Measurements from ENCODE around the gene DAPP1.

The DAPP1 gene

DNA sequence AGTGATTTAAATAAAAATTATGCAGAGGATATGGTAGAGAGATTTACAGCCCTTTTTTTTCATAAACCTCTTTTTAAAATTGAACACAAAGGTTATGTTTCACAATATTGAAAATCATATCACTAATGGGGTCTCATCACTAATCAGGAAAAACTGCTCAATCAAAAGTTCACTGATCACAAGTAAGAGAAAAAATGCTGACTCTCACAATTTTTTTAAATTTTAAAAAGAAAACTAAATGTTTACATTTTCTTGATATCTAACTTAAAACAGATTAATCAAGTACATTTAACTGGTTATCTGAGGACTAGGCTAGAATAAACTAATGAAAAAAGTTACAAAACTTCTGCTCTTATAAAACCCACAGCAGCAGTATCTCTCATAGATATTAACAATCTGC is 69.1 kb downstream of the DAPP1 start:
- Histone ChIP-seq H3K27me3 (ENCODE audit: insufficient read depth, low read length, poor library complexity) (no peaks in the 10 kb centered on the region), H3K9ac (ENCODE audit: low read length) (no peak overlapping the region), H4K8ac (ENCODE audit: low read depth, low read length) (no peak overlapping the region), H3K4me2 (ENCODE audit: low read length) (no peak overlapping the region), H3K23ac (ENCODE audit: low read length) (no peak overlapping the region), H3K4ac (ENCODE audit: low read depth, low read length) (no peak overlapping the region), H3K4me1 (ENCODE audit: control insufficient read depth, low read depth, low read length) (no peaks in the 10 kb centered on the region), H2AK5ac (ENCODE audit: low read length) (no peak overlapping the region), H3K27ac (ENCODE audit: low read depth, low read length) (no peak overlapping the region), H3K79me1 (ENCODE audit: low read length) (no peaks in the 10 kb centered on the region), H3K79me2 (ENCODE audit: control insufficient read depth, insufficient read depth, low read length) (no peaks in the 10 kb centered on the region), H3K18ac (ENCODE audit: low read length) (no peak overlapping the region), H3K56ac (ENCODE audit: low read length) (no peak overlapping the region), H2BK5ac (ENCODE audit: low read length) (no peak overlapping the region), H3K4me3 (ENCODE audit: low read length) (no peak overlapping the region), H4K5ac (ENCODE audit: low read length) (no peak overlapping the region), H3K36me3 (ENCODE audit: control insufficient read depth, insufficient read depth, low read length) (no peaks in the 10 kb centered on the region), H2BK120ac (ENCODE audit: low read depth, low read length) (no peak overlapping the region), H2BK15ac (replicated peaks; ENCODE audit: low read depth) (no peak overlapping the region)
- DNase-seq = no peak

DNA sequence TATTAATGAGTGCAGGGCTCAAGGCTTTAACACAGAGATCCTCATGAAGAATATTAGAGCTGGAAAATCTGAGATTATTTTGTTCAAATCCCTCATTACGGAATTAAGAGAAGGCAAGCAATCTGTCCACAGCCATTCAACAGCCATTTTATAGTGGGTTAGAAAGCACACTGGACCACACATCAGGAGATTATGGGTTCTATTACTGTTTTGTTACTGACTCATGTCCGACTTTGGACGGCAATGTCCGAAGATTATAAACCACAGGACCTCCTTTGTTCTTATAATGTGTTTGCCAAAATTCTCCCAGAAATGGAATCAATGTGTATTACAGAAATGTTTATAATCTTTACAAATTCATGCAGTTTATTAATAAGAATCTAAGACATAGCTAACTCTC is 69.5 kb downstream of the DAPP1 start:
- no peak for DNase-seq
- H3K56ac ChIP-seq (ENCODE audit: low read length) = no peak overlapping the region
- no peak overlapping the region for H3K23ac ChIP-seq (ENCODE audit: low read length)
- H3K4me1 ChIP-seq (ENCODE audit: control insufficient read depth, low read depth, low read length) = no peaks in the 10 kb centered on the region
- no CpG with 5 or more reads among the region's 4 CpGs for WGBS (ENCODE audit: extremely low coverage, insufficient coverage, low lambda C conversion rate)
- H3K18ac ChIP-seq (ENCODE audit: low read length) = no peak overlapping the region
- no peak overlapping the region for H4K8ac ChIP-seq (ENCODE audit: low read depth, low read length)
- H2BK15ac ChIP-seq (replicated peaks; ENCODE audit: low read depth) = no peak overlapping the region
- no peaks in the 10 kb centered on the region for H3K27me3 ChIP-seq (ENCODE audit: insufficient read depth, low read length, poor library complexity)
- H3K4me3 ChIP-seq (ENCODE audit: low read length) = no peak overlapping the region
- no peak overlapping the region for H3K9ac ChIP-seq (ENCODE audit: low read length)
- H3K4me2 ChIP-seq (ENCODE audit: low read length) = no peak overlapping the region
- no peak overlapping the region for H2BK5ac ChIP-seq (ENCODE audit: low read length)
- H3K79me1 ChIP-seq (ENCODE audit: low read length) = no peaks in the 10 kb centered on the region
- H4K5ac ChIP-seq (ENCODE audit: low read length) = no peak overlapping the region
- no peak overlapping the region for H3K27ac ChIP-seq (ENCODE audit: low read depth, low read length)
- no peaks in the 10 kb centered on the region for H3K79me2 ChIP-seq (ENCODE audit: control insufficient read depth, insufficient read depth, low read length)
- no peak overlapping the region for H2AK5ac ChIP-seq (ENCODE audit: low read length)
- H2BK120ac ChIP-seq (ENCODE audit: low read depth, low read length) = no peak overlapping the region
- no peak overlapping the region for H3K4ac ChIP-seq (ENCODE audit: low read depth, low read length)
- no peaks in the 10 kb centered on the region for H3K36me3 ChIP-seq (ENCODE audit: control insufficient read depth, insufficient read depth, low read length)

DNA sequence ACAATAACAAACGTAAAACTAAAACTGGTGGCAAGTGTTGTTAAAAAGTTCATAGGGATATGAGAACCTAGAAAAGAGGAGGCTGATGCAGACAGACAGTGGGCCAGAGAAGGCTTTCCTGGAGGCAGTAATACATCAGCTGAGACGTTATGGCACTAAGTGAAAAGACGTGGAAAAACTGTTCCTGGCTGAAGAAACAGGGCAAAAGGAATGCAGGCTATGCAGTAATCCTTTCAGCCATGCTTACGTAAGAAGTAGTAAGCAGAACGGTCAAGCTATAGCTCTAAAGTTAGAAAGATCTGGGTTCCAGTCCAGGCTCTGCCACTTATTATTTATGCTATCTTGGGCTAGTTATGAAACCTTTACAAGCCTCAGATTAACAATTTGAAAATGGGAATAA is 71.2 kb downstream of the DAPP1 start:
- Histone ChIP-seq H3K4me1 (ENCODE audit: control insufficient read depth, low read depth, low read length) (no peaks in the 10 kb centered on the region), H3K4me3 (ENCODE audit: low read length) (no peak overlapping the region), H2AK5ac (ENCODE audit: low read length) (no peak overlapping the region), H3K18ac (ENCODE audit: low read length) (no peak overlapping the region), H3K23ac (ENCODE audit: low read length) (no peak overlapping the region), H2BK120ac (ENCODE audit: low read depth, low read length) (no peak overlapping the region), H4K8ac (ENCODE audit: low read depth, low read length) (no peak overlapping the region), H2BK15ac (replicated peaks; ENCODE audit: low read depth) (no peak overlapping the region), H3K27ac (ENCODE audit: low read depth, low read length) (no peak overlapping the region), H3K79me2 (ENCODE audit: control insufficient read depth, insufficient read depth, low read length) (no peaks in the 10 kb centered on the region), H3K4ac (ENCODE audit: low read depth, low read length) (no peak overlapping the region), H3K79me1 (ENCODE audit: low read length) (no peaks in the 10 kb centered on the region), H2BK5ac (ENCODE audit: low read length) (no peak overlapping the region), H3K36me3 (ENCODE audit: control insufficient read depth, insufficient read depth, low read length) (no peaks in the 10 kb centered on the region), H4K5ac (ENCODE audit: low read length) (no peak overlapping the region), H3K4me2 (ENCODE audit: low read length) (no peak overlapping the region), H3K27me3 (ENCODE audit: insufficient read depth, low read length, poor library complexity) (no peaks in the 10 kb centered on the region), H3K56ac (ENCODE audit: low read length) (no peak overlapping the region), H3K9ac (ENCODE audit: low read length) (no peak overlapping the region)
- DNase-seq = peak; percentile 22
- WGBS (ENCODE audit: extremely low coverage, insufficient coverage, low lambda C conversion rate) = no CpG with 5 or more reads among the region's 5 CpGs

DNA sequence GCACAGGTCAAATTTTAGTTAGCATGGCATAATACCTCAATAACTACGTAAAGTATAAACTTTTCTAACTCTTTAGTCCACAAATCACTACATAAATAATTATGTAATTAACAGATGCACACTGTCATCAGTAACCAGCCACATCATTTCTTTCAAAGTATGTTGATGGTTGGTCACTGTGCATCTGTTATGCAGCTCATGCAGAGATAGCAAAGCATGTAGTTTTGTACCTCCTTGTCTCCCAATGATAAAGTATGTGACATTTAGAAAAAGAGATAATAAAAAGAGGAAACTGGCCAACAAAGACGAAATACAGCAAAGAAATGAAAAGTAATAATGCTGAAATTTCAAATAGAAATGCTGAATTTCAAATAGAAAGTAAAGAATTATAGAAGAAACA is 74.7 kb downstream of the DAPP1 start:
- Histone ChIP-seq H3K4me3 (ENCODE audit: low read length) (no peak overlapping the region), H3K56ac (ENCODE audit: low read length) (no peak overlapping the region), H3K4ac (ENCODE audit: low read depth, low read length) (no peak overlapping the region), H3K36me3 (ENCODE audit: control insufficient read depth, insufficient read depth, low read length) (no peaks in the 10 kb centered on the region), H3K9ac (ENCODE audit: low read length) (no peak overlapping the region), H3K27ac (ENCODE audit: low read depth, low read length) (no peak overlapping the region), H3K27me3 (ENCODE audit: insufficient read depth, low read length, poor library complexity) (no peaks in the 10 kb centered on the region), H3K79me1 (ENCODE audit: low read length) (peaks cover 2% of the 10 kb centered on the region), H3K79me2 (ENCODE audit: control insufficient read depth, insufficient read depth, low read length) (peaks cover 6% of the 10 kb centered on the region), H2BK120ac (ENCODE audit: low read depth, low read length) (no peak overlapping the region), H4K8ac (ENCODE audit: low read depth, low read length) (no peak overlapping the region), H3K18ac (ENCODE audit: low read length) (no peak overlapping the region), H3K4me2 (ENCODE audit: low read length) (no peak overlapping the region), H4K5ac (ENCODE audit: low read length) (no peak overlapping the region), H2BK5ac (ENCODE audit: low read length) (no peak overlapping the region), H3K23ac (ENCODE audit: low read length) (no peak overlapping the region), H3K4me1 (ENCODE audit: control insufficient read depth, low read depth, low read length) (peaks cover 2% of the 10 kb centered on the region), H2BK15ac (replicated peaks; ENCODE audit: low read depth) (no peak overlapping the region), H2AK5ac (ENCODE audit: low read length) (no peak overlapping the region)
- no CpG with 5 or more reads among the region's 2 CpGs for WGBS (ENCODE audit: extremely low coverage, insufficient coverage, low lambda C conversion rate)
- no peak for DNase-seq

DNA sequence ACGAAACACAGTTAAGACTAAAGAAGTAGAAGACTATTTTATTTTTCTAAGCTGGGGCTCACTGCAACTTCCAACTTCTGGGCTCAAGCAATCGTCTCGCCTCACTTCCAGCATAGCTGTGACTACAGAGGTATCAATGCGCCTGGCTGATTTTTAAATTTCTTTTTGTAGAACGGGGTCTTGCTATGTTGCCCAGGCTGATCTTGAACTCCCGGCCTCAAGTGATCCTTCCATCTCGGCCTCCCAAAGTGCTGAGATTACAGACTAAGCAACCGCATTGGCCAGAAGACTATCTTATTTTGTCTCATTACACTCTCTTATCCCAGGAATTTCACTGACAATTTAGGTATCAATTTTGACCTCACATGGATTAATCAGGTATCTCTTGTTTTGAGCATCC is 76.4 kb downstream of the DAPP1 start:
- peaks cover 2% of the 10 kb centered on the region for H3K79me1 ChIP-seq (ENCODE audit: low read length)
- no peak overlapping the region for H4K8ac ChIP-seq (ENCODE audit: low read depth, low read length)
- no peak for DNase-seq
- WGBS (ENCODE audit: extremely low coverage, insufficient coverage, low lambda C conversion rate) = no CpG with 5 or more reads among the region's 8 CpGs
- no peak overlapping the region for H3K18ac ChIP-seq (ENCODE audit: low read length)
- no peak overlapping the region for H3K56ac ChIP-seq (ENCODE audit: low read length)
- H2BK5ac ChIP-seq (ENCODE audit: low read length) = no peak overlapping the region
- H3K23ac ChIP-seq (ENCODE audit: low read length) = no peak overlapping the region
- no peak overlapping the region for H3K27ac ChIP-seq (ENCODE audit: low read depth, low read length)
- no peak overlapping the region for H2BK120ac ChIP-seq (ENCODE audit: low read depth, low read length)
- H3K4me1 ChIP-seq (ENCODE audit: control insufficient read depth, low read depth, low read length) = peaks cover 2% of the 10 kb centered on the region
- no peak overlapping the region for H3K4ac ChIP-seq (ENCODE audit: low read depth, low read length)
- no peak overlapping the region for H2AK5ac ChIP-seq (ENCODE audit: low read length)
- peaks cover 6% of the 10 kb centered on the region for H3K79me2 ChIP-seq (ENCODE audit: control insufficient read depth, insufficient read depth, low read length)
- no peak overlapping the region for H3K4me3 ChIP-seq (ENCODE audit: low read length)
- H4K5ac ChIP-seq (ENCODE audit: low read length) = no peak overlapping the region
- H3K27me3 ChIP-seq (ENCODE audit: insufficient read depth, low read length, poor library complexity) = no peaks in the 10 kb centered on the region
- H3K4me2 ChIP-seq (ENCODE audit: low read length) = peak overlapping the region; percentile 20
- no peak overlapping the region for H3K9ac ChIP-seq (ENCODE audit: low read length)
- H3K36me3 ChIP-seq (ENCODE audit: control insufficient read depth, insufficient read depth, low read length) = no peaks in the 10 kb centered on the region
- no peak overlapping the region for H2BK15ac ChIP-seq (replicated peaks; ENCODE audit: low read depth)

DNA sequence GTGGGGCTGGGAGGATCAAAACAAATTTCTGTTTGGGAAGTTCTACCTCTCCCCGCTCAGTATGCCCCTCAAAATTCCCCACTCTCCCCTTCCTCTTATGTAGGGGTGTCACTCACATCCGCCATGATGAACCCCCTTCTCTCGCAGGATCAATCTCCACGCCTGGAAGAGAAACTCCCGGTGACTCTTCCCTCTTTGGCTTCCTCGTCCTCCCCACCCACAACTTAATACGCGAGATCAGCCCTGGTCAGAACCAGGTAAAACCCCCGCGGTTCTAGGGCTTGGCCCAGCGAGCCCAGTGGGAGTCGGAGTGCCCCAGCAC is 77.2 kb downstream of the DAPP1 start:
- no CpG with 5 or more reads among the region's 12 CpGs for WGBS (ENCODE audit: extremely low coverage, insufficient coverage, low lambda C conversion rate)
- peak overlapping the region; percentile 83 for H3K4me3 ChIP-seq (ENCODE audit: low read length)
- no peak overlapping the region for H2AK5ac ChIP-seq (ENCODE audit: low read length)
- no peaks in the 10 kb centered on the region for H3K27me3 ChIP-seq (ENCODE audit: insufficient read depth, low read length, poor library complexity)
- H3K4ac ChIP-seq (ENCODE audit: low read depth, low read length) = no peak overlapping the region
- H3K36me3 ChIP-seq (ENCODE audit: control insufficient read depth, insufficient read depth, low read length) = no peaks in the 10 kb centered on the region
- H3K23ac ChIP-seq (ENCODE audit: low read length) = no peak overlapping the region
- H3K9ac ChIP-seq (ENCODE audit: low read length) = peak overlapping the region; percentile 74
- peak overlapping the region; percentile 20 for H3K4me2 ChIP-seq (ENCODE audit: low read length)
- H3K4me1 ChIP-seq (ENCODE audit: control insufficient read depth, low read depth, low read length) = peaks cover 2% of the 10 kb centered on the region
- H4K8ac ChIP-seq (ENCODE audit: low read depth, low read length) = no peak overlapping the region
- peaks cover 2% of the 10 kb centered on the region for H3K79me1 ChIP-seq (ENCODE audit: low read length)
- no peak overlapping the region for H2BK120ac ChIP-seq (ENCODE audit: low read depth, low read length)
- DNase-seq = no peak
- peak overlapping the region; percentile 83 for H3K56ac ChIP-seq (ENCODE audit: low read length)
- H4K5ac ChIP-seq (ENCODE audit: low read length) = no peak overlapping the region
- no peak overlapping the region for H2BK15ac ChIP-seq (replicated peaks; ENCODE audit: low read depth)
- H2BK5ac ChIP-seq (ENCODE audit: low read length) = no peak overlapping the region
- peaks cover 6% of the 10 kb centered on the region for H3K79me2 ChIP-seq (ENCODE audit: control insufficient read depth, insufficient read depth, low read length)
- H3K27ac ChIP-seq (ENCODE audit: low read depth, low read length) = no peak overlapping the region
- peak overlapping the region; percentile 21 for H3K18ac ChIP-seq (ENCODE audit: low read length)
